ENCODE measurements around the gene TUG1.

GRCh38 chr22:30919973-30920372, 49.1 kb upstream of the TUG1 start:
- TF ChIP-seq BCL3 (IDR thresholded peaks at IDR 0.05; ENCODE audit: borderline replicate concordance, insufficient read depth, low read depth, low read length, poor library complexity, severe bottlenecking) (no peak), POLR2A (IDR thresholded peaks at IDR 0.05; ENCODE audit: low read depth, low read length) (no peak)
